HG03135 (cell line): ENCODE data around the gene DKK3.

ENCODE experiments used
- ATAC-seq: cut with Tn5 transposase; IDR thresholded peaks from one replicate; pipeline ENCODE4 v1.9.1; 2021; ENCODE audit warnings: mild to moderate bottlenecking, moderate library complexity; ENCODE audit not compliant: unreplicated experiment

DKK3 gene

GRCh38 chr11:11949482-11949881, 58.9 kb downstream of the DKK3 start:
- no peak for ATAC-seq

GRCh38 chr11:11948242-11948947, 60.0 kb downstream of the DKK3 start:
- ATAC-seq: no peak

DNA sequence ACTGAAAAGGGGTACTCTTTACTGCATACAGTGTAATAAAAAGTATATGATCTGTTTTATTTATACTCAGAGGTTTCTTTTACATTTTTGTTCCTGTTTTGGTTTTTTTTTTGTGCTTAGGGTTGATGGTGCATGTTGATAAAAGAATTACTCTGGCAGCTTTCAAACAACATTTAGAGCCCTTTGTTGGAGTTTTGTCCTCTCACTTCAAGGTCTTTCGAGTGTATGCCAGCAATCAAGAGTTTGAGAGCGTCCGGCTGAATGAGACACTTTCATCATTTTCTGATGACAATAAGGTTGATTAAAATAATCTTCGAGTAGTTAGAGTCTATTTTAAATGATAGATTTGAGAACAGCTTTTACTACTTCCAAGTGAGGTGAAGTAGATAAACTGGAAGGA, 60.6 kb downstream of the DKK3 start:
- ATAC-seq: no peak

- no peak for ATAC-seq
Measured at GRCh38 chr11:11946878-11947277, 61.5 kb downstream of the DKK3 start.

DNA sequence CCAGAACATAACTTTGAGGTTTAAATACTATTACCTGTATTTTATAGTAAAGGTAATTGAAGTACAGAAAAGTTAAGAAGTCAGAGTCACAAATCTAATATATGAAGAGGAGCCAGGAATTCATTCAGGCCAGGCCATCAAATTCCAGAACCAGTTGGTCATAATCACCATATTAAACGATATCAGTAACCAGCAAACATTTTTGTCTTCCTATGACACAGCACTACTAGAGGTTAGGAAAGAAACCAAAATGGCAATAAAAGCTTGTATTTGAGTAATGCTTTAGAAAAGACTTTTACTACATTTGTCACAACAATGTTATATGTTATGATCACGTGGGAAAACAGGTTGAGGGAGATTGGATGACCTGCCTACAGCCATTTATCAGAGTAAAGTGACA, 62.2 kb downstream of the DKK3 start:
- ATAC-seq: no peak

GRCh38 chr11:11944444-11944843, 64.0 kb downstream of the DKK3 start:
- ATAC-seq: no peak

DNA sequence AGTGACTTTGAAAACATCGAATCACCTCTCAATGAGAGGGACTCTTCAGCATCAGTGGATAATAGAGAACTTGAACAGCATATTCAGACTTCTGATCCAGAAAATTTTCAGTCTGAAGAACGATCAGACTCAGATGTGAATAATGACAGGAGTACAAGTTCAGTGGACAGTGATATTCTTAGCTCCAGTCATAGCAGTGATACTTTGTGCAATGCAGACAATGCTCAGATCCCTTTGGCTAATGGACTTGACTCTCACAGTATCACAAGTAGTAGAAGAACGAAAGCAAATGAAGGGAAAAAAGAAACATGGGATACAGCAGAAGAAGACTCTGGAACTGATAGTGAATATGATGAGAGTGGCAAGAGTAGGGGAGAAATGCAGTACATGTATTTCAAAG, 65.8 kb downstream of the DKK3 start:
- ATAC-seq: no peak

DNA sequence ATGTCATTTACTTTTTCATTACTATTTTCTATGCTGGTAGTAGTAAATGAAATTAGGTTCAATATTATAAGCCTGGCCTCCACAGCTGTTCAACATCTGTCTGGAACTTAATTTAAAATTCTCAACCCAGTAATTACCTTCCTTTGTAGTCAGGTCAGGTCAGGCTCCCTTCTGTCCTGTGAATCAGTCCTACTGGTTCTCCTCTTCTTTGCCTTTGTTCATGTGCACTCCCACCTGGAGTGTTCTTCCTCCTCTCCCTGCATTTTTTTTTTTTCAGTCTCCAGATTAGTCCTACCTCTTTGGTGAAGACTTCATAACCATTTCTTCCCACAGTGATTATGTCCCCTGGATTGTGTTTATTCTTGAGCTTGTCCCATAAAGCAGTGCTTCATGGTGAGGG, 67.9 kb downstream of the DKK3 start:
- no peak for ATAC-seq

DNA sequence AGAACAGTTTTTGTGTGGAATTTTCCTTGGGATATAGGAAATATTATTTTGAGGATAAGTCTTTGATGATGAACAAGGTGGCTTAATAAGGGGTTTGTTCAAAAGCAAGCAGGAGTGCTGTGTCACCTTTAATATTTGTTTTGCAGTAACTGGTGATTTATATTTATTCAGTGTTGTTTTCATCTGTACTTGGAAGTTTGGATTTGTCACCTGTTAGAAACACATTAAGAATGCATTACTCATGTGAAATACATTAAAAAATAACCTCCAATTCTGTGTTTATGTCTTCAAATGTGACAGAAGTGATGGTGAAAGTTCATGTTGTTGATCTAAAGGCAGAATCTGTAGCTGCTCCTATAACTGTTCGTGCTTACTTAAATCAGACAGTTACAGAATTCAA, 70.5 kb downstream of the DKK3 start:
- ATAC-seq: no peak

- no peak for ATAC-seq
Measured at GRCh38 chr11:11937433-11937832, 71.0 kb downstream of the DKK3 start.

GRCh38 chr11:11935536-11935935, 72.9 kb downstream of the DKK3 start:
- no peak for ATAC-seq

- no peak for ATAC-seq
Measured at GRCh38 chr11:11931461-11932055, 76.9 kb downstream of the DKK3 start.

DNA sequence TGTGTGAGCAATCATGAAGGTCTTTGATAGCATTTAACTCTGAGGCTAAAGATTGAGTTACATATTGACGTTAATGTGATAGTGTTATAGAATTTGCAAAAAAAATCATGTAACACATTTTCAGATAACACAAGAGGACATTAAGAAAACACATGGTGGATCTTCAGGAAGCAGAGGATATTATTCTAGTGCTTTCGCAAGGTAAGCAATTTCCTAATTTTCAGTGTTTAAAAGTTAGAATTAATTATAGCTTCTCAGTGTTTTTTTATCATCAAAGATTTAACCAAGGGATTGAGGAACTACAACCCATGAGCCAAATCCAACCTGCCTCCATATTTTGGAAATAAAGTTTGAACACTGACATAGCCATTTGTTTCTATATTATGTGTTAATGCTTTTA, 78.5 kb downstream of the DKK3 start:
- no peak for ATAC-seq

DNA sequence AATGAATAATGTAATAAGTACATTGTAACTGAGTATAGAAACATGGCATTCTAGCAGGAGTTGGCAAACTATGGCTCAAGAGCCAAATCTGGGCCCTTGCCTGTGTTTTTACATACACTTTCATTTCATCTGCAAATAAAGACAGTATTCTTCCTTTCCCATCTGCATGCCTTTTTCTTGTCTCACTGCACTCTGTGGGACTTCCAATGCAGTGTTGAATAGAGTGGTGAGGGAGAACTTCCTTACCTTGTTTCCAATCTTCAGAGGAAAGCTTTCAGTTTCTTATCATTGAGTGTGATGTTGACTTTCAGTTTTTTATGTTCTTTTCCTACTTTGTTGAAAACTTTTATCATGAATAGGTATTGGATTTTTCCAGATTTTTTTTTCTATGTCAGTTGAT, 84.6 kb downstream of the DKK3 start:
- ATAC-seq: no peak

GRCh38 chr11:11916981-11917399, 91.4 kb downstream of the DKK3 start:
- no peak for ATAC-seq

GRCh38 chr11:11915625-11916024, 92.8 kb downstream of the DKK3 start:
- no peak for ATAC-seq

- ATAC-seq: no peak
Measured at GRCh38 chr11:11913395-11913794, 95.0 kb downstream of the DKK3 start.
